CD1c-positive myeloid dendritic cell (primary cell): ENCODE measurements around the gene BANK1.

Experiments used
- DNase-seq: peaks from one replicate; pipeline ENCODE4 v3.0.0-alpha.2; 2016; ENCODE audit errors: extremely low spot score

The BANK1 gene

DNA sequence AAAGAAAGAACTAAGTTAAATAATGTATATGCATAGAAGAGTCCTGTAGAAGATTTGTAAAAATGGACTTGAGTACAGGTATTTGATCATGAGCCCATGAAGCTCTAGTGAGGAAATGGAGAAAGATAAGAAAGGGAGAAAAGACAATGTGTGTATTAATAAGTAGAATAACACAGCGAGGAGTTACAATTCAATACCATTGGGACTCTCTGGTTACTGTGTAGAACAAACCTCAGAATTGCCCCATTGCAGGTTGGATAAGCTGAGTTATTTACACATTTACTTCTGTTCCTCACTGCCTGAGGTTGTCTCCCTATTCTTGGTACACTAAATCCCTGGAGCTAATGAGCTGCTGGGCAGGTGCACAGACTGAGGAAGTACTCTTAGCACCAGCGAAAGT is 33.3 kb downstream of the BANK1 start:
- DNase-seq = no peak

DNA sequence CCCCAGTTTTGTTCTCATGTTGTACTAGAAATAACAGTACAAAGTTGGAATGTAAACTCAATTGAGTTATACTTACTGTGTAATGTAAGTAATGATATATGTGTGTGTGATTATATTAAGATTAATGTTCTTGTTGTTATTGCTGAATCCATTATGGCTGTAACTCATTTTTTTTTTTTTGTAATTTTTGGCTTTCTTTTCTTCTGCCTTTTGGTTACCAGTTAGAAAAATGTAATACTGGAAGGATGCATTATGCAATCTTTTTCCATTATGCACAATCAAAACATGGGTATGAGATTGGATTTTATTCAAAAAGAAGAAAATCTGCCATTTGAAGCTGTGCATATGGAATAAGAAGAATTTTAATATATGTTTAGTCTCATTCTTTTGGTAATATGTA is 34.0 kb downstream of the BANK1 start:
- DNase-seq = no peak

DNA sequence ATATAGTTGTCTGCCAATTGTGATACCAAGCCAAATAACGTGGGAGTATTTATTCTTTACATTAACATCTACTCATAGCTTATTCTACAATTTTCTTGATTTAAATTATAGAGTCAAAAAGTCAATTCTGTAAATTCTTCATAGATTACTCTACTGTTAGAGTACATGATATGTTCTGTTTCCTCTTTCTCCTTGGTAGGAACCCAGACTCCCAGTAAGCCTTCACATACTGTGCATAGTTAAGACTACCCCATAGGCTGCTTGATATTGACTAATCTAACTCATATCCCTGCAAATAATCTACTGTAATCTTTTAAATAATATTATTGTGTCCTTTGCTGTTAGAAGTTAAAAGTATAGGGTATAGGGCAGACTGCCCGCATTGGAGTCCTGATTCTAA is 35.4 kb downstream of the BANK1 start:
- DNase-seq = no peak

DNA sequence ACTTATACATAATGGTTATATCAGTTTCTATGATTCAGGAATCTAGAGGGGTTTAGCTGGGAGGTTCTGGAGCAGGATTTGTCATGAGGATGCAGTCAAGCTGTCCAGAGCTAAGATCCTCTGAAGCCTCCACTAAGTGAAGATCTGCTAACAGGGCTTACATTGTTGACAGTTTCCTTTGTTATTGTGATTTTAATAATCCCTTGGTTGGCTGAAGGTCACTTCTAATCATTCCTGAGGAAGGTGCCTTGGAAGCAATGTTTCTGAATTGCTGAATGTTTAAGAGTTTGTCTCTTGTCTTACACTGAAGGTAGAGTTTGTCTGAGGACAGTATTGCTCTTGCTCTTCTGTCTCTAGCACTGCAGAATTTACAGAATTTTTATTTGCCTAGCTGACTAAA is 41.3 kb downstream of the BANK1 start:
- no peak for DNase-seq

DNA sequence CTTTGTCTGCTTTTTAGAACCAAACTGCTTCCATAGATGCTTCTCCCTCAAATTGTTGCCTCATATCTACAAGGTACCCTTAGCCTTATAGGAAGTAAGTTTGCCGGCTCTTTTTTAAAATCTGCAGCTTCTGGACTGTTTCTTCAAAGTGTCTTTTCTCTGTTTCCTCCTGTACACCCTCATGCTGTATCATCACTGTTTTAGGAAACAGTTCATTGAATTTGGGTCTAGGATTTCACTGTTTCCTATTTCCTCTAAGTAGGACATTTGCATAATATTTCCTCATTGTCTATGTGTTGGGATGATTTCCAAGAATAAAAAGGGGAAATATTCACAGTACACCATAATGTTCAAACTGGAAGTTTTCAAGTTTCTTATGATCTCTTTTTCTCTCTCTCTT is 43.0 kb downstream of the BANK1 start:
- DNase-seq = peak; percentile 47

DNA sequence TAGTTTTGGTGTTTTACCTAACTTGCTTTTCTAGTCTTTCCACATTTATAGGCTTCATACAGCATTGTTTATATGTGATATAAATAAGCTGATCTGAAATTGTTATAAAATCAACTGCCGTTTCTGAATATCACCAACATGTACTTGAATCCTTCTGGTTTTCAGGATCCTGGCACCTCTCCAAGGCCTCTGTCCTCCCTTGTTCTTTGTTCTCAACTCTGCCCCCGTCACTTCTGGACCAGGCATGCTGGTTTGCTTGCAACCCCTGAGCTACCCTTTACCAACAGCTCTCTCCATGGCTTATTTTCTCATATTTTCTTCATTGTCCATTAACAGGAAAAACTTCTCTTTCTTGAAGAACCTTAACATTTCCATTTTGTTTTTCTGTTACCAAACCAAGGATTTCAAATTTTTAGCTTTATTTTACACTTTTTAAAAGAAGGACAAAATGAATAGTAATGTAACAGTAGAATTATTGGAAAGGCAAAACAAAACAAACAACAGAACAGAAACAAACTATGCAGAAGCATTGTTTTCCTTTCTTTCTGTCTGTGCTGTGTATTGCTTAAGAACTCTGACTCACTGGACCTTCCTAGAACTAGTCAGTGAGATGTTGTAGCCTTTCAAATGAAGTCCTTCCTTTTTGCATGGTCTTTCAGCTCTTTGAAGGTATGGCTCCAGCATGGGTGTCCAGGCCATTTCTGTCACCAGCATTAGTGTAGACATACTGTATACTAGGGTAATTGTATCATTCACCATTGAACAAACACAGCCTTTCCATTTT is 44.8 kb downstream of the BANK1 start:
- peak; percentile 48 for DNase-seq

DNA sequence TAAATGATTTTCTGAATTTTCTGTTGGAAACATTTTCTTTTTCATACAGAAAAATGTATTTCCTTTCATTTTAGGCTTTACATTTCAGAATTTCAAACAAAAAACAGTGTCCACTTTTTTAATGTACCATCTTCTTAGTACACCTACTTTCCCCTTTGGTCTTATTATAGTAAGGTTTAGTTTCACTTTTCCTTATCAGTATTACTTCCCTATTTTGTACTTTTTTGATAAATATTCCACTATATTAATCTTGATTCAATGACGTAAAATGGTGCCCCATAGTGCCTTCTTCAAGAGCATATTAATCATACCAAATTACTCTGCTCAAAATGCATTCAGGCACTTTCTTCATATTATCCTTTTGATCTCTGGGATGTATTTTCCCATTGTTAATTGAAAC is 52.5 kb downstream of the BANK1 start:
- no peak for DNase-seq

DNA sequence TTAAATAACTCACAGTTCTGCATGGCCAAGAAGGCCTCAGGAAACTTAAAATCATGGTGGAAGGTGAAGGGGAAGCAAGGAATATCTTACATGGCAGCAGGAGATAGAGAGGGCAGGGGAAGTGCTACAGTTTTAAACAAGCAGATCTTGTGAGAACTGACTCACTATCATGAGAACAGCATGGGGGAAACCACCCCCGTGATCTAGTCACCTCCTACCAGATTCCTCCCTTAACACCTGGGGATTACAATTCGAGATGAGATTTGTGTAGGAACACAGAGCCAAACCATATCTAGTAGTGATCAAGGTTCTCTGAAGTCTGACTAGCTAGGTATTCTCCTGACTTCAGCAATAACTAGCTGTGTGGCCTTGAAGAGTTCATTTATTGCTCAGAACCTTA is 56.0 kb downstream of the BANK1 start:
- no peak for DNase-seq

DNA sequence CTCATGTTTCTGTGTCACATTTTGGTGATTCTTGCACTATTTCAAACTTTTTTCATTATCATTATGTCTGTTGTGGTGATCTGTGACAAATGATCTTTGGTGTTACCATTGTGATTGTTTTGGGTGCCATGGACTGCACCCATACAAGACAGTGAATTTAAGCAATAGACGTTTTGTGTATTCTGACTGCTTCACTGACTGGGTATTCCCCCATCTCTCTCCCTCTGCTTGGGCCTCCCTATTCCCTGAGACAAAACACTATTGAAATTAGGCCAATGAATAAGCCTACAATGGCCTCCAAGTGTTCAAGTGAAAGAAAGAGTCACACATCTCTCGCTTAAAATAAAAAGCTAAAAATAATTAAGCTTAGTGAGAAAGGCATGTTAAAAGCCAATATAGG is 60.2 kb downstream of the BANK1 start:
- no peak for DNase-seq

DNA sequence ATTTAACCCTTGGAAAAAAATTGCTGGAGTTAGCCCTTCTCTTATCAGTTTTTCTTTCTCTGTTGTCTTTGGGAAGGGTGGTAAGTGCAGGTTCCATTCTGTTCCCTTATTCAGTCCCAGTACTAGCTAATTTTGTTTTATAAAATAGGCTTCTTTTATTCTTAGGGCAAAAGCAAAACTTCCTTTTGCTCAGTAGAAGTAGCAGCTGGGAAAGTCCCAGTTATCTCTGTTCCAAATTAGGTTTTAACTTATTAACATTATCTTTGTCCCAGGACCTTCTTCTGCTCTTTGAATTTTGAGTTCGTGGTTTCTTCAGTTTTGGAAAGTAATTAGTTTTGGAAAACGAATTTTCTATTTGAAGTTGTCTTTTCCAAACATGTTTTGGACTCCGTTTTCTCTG is 61.1 kb downstream of the BANK1 start:
- DNase-seq = no peak

DNA sequence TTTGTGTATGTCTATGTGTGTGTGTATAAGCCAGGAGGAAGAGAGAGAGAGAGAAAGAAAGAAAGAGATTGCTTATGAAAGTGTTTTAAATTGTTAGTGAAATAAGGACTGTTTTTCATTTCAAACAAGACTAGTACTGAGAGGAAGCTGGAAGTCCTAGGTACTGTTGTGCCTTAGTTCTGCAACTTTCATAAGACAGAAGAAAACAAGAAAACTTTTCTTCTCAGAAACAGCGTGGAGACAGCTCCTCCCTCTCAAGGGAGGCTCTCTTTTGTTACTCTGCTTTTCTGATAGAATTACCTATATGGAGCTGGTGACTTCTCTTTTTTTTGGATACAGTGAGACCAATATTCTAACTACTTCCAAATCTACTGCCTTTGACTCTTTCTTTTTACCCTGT is 62.5 kb downstream of the BANK1 start:
- no peak for DNase-seq

DNA sequence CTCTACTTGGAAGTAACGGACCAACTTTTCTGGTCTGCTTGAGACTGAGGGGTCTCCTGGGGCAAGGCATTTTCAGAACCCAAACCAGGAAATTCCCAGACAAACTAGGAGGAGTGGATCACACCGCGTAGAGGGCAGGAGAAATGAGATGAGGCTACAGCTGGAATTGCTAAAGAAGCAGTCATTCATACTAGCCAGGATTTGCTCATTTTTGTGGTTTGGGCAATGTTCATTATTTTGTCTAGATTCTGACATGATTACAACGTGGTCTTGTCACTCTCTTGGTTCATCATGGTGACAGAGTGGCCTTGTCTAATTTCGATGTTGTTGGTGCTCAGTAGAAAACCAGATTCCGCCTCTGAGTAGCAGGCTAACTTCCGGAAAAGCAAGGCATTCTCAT is 63.2 kb downstream of the BANK1 start:
- no peak for DNase-seq

DNA sequence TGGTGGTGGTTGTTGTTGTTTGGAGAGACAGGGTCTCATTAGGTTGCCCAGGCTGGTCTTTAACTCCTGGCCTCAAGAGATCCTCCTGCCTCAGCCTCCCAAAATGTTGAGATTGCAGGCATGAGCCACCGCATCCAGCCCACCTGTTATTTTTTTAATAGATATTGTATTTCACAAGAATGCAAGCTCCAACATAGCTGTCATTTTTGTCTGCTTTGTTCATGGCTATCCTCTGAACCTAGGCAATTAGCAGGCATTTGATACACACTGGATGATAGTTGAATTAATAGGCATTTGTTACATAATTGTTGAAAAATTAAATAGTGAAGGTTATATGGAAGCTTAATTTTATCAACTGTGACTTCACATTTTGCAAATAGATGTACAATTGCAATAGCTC is 64.7 kb downstream of the BANK1 start:
- DNase-seq = no peak

DNA sequence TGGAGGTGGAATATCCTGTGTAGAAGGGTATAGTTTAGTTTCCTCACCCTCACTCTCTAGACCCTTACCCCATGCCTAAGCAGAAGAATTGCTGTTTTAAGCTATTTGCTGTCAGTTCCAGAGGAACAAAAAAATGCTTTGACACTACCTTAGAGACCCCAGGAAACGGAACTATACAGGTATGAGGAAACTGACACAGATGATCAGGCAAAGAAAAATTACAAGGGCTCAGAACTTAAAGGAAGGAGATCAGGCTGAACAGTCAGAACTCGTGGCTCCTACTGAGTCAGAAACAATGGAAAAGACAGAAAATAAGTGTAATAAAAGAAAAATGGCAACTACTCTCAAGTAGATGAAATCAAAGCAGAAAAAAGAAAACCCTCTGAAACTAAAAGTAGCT is 65.6 kb downstream of the BANK1 start:
- DNase-seq = no peak

DNA sequence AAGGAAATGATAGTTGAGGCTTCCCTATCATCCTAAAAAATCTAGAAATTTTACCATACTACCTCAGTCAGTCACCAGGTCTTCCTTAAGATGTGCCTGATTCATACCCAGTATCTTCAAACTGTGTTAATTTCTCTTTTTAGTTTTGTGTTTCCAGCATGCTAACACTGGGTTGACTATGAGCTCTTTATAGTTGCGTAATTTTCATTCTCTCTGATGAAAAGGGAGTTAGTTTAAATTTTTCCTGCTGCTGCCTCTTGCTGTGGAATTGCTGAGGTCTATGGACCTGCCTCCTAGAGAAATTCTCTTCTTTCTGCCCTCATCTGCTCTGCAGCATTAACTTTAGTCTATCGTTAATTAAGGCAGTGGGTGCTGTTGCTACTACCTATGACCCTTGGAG is 66.6 kb downstream of the BANK1 start:
- DNase-seq = no peak

DNA sequence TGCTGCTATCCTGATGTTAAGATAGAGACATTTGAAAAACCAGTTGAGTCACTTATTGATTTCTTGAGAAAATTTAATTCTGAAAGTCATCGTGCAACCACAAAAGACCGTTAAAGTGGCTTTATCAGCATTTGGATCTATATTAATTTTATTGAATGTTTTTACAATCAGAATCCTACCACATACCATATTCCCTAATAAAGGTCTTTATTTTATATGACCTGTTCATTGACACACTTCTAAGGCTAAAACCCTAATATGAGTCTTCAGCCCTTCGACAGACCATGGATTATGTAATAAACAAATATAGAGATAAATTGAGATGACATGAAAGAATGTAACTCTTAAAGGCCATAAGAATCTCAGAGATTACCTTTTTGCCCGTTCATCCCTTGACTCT is 68.1 kb downstream of the BANK1 start:
- no peak for DNase-seq

DNA sequence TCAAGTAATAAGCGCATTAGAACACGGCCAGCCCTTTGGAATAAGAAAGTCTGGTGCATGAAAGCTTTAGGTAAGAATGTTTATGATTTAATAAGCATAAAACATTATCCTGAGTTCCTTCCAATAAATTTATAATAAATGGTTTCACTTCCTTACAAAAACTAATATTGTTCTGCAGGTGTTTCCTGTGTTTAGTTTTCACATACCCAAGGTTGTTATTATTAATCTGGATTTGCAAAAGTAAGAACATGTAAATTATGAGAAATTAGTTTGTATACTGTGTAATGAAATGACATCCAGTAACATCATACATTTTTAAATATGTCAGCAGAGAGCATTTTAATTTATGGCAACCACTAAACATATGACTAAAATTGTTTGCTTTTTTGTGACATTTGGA is 72.1 kb downstream of the BANK1 start:
- no peak for DNase-seq

DNA sequence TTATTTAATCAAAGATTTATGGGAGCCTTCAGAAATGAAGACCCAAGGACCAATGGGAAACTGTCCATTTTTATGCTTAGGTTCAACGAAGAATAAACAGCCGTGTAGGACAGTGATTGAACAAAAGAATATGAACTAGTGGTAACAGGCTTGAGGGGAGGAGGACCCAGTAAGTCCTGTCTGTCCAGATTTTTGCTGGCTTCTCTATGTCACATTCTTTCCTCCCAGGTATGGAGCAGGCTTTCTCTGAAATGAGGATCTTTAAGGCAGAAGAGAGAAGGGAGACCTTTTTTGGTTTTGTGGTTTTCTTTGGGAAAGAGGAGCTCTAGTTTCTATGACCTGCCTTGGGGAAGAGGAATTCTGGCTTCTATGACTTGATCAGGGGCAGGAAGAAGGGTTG is 74.1 kb downstream of the BANK1 start:
- DNase-seq = no peak

DNA sequence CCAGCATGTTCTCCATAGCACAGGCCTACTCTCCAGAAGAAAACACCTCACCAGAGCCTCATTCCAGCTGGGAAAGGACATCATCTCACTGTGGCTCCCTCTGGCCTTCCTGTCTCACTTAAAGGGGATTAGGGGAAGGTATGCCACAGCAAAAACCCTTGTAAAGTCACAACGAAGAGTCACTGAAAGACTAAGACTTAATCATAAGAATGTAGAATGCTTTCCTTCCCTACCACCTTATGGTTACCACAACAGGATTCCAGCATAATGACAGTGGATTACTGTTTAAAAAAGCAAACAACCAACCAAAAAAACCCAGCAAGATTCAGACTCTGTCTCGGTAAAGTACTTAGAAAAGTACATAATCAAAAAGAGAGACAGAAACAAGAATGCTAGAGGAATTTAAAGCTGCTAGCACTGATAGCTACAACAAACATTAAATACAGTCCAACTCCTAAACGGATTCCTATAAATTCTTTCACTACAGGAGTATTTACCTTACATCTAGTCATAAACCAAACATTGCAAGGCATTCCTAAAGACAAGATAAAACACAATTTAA is 75.1 kb downstream of the BANK1 start:
- DNase-seq = no peak

DNA sequence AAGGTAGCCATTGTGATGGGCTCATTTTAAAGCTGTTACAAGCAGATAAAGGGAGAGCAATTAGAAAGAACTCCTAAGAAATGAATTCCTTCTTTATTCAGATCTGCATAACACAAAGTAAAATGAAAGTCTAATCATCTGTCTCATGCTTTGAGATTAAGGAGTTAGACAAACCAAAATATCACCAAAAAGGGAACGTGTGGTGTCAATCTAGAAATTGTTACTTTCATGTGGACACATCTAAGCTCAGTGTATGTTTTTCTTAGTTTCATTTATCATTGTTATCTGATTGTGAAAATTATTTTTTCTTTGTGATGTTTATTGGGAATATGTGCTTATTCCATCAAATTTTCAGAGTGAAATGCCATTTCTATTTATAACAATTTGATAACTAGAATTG is 80.3 kb downstream of the BANK1 start:
- DNase-seq = no peak

DNA sequence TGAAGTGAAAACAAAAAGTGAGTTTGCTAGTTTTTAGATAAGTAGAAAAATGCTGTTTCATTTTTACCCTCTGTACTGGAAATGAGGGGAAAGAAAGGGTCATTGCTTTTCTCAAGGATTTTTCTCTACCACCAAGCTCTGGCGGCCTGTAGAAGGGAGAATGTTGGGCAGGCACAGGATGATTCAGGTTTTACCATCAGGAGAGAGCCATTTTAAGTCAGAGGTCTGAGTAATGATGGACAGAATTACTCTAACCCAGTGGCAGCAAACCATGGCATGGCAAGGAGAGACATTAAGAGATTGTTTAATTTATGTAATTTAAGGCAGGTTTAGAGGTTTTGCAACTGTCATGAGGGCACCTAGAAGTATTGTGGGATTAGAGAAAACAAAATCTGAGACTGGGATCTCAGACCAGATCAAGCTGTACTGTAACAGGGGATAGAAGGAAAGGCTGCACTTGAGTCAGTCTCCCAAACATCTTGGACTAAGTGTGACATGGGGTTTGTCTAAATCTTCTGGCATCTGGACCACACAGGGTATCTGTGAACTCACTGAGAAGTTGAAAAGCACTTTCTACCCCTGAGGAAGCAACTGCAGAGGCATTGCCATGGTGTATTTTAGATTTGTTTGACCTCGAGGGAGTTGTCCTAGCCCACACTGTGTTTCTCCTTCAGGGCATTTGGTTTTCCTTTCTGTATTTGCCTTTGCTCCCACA is 81.6 kb downstream of the BANK1 start:
- no peak for DNase-seq

DNA sequence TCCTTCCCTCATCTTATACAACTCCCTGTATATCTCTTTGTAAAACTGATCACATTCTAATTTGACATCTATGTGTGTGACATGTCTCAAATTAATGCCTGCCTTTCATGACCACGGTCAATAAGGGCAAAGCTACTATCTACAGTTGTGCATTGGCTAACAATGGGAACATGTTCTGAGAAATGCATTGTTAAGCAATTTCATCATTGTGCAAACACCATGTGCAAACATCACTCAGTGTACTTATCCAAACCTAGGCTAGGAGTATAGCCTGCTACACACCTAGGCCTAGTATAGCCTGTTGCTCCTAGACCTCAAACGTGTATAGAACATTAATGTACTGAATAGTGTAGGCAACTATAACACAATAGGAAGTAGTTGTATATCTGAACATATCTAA is 95.0 kb downstream of the BANK1 start:
- no peak for DNase-seq

DNA sequence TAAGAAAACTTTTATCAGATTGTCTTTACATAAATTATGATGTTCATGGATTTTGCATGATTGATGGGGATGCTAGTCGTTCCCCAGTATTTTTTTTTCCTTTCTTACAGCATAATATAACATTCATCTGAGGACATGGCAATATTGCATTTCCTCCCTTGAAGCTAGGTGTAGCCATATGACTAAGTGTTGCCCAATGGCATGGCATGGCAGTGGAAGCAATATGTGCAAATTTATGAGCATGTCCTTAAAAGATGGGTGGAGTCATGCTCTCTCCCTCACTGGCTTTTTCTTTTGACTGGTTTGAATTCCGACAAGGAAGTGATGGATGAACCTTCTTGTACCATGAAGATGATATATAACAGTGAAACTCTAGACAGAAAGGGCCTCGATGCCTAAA is 96.3 kb downstream of the BANK1 start:
- no peak for DNase-seq
